Thyroid gland (tissue), 4 donors: ENCODE measurements around the gene SV2B. TPM values are rescaled to one million over a fixed set of nuclear protein-coding genes. Genes with fewer than 3 reads are reported as not detected.

ENCODE experiments used
- DNase-seq, 2 donors: peaks; one replicate each; pipeline ENCODE4 v3.0.0-alpha.2; 2019
- H3K27ac ChIP-seq, 3 donors: fragments of 200-600 bp; sonication (generic); 1 replicate in 2 of 3; 2 replicates in 1 of 3; pipeline ENCODE4 v1.5.1; 2016 to 2019; ENCODE audit warnings: mild to moderate bottlenecking in 1 of 3, moderate library complexity in 1 of 3
- H3K27me3 ChIP-seq: fragments of 200-600 bp; sonication (generic); one replicate; pipeline ENCODE4 v1.5.1; 2019
- H3K36me3 ChIP-seq, 2 donors: fragments of 200-600 bp; sonication (generic); one replicate each; pipeline ENCODE4 v1.5.1; 2016 to 2019
- H3K4me1 ChIP-seq, 2 donors: fragments of 200-600 bp; sonication (generic); one replicate each; pipeline ENCODE4 v1.5.1; 2017 to 2019
- H3K4me3 ChIP-seq, 3 donors: fragments of 200-600 bp; sonication (generic); replicated peaks in 1 of 3; 1 replicate in 2 of 3; 2 replicates in 1 of 3; pipeline ENCODE4 v1.5.1; 2016; ENCODE audit warnings: mild to moderate bottlenecking in 1 of 3
- H3K9me3 ChIP-seq: fragments of 200-600 bp; sonication (generic); one replicate; pipeline ENCODE4 v1.5.1; 2017
- CTCF ChIP-seq, 6 experiments: fragments of 200-600 bp in 3 of 6; fragments of 450-650 bp in 3 of 6; sonication (generic) in 3 of 6; IDR thresholded peaks; one replicate each; pipeline ENCODE4 v1.5.1; 2016 to 2019; ENCODE audit warnings: antibody characterized with exemption in 6 of 6, mild to moderate bottlenecking in 2 of 6, inconsistent platforms in 1 of 6, moderate library complexity in 1 of 6
- POLR2A ChIP-seq, 2 donors: fragments of 450-650 bp; IDR thresholded peaks; one replicate each; pipeline ENCODE4 v1.6.1; 2017; ENCODE audit warnings: antibody characterized with exemption in 2 of 2, mild to moderate bottlenecking in 2 of 2, moderate library complexity in 1 of 2
- WGBS, 2 donors: methylation state at CpG; one replicate each; pipeline ENCODE4 v1.1.5; 2017; 5-methylcytosine and 5-hydroxymethylcytosine counted together
- intact Hi-C: fragments of 100-400 bp; cut with DNase I; formaldehyde crosslinking; loops from one replicate; pipeline ENCODE4 v1.15.1; 2023
- total RNA-seq, 4 donors: library from RNA; depleted of rRNA; stranded (reverse); fragments of >200 nt; gene quantifications; one replicate each; pipeline ENCODE4 v1.2.3, GENCODE V29; 2016

SV2B gene
- total RNA-seq, 4 donors from 2014 or later: 0.83 to 3.9 (median 2.2) TPM

- no peaks in the 10 kb centered on the region for H3K9me3 ChIP-seq
- H3K36me3 ChIP-seq: no peaks in the 10 kb centered on the region
- no peak for DNase-seq
- intact Hi-C loops: no loop called here
- no peaks in the 10 kb centered on the region for H3K27me3 ChIP-seq
- TF ChIP-seq CTCF (IDR thresholded peaks at IDR 0.05): no peak
- TF ChIP-seq POLR2A (IDR thresholded peaks at IDR 0.05): no peak
- H3K27ac ChIP-seq: no peak overlapping the region
- 85 to 95% methylated on average over 7 of the region's 7 CpGs for WGBS, 2 donors
- no peaks in the 10 kb centered on the region for H3K4me1 ChIP-seq
- H3K4me3 ChIP-seq: no peak overlapping the region
Observed at GRCh38 chr15:91252322-91252721, 152.3 kb downstream of the SV2B start.

DNA sequence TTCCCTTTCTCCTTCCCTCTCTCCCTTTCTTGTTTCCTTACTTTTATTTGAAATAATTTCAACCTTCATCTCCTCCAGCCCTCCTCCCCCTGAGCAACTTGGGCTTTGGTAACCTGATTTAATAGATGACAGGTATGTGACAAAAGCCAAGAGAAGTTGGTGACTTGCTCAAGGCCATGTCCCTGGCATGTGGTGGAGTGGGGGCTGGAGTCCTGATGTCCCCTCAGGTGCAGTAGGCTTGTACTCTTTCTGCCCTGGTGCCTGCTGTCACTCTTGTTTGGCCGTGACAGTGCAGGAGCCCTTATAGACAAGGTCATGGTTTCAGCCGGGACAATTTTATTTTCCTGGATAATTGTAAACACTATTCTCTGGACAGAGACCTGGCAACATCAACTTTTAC is 152.7 kb downstream of the SV2B start:
- no peaks in the 10 kb centered on the region for H3K36me3 ChIP-seq
- H3K4me3 ChIP-seq: no peak overlapping the region
- intact Hi-C loops: no loop called here
- H3K4me1 ChIP-seq: no peaks in the 10 kb centered on the region
- 82 to 94% methylated on average over 2 of the region's 2 CpGs for WGBS, 2 donors
- no peak overlapping the region for H3K27ac ChIP-seq
- DNase-seq: no peak
- no peaks in the 10 kb centered on the region for H3K27me3 ChIP-seq
- no peaks in the 10 kb centered on the region for H3K9me3 ChIP-seq
- TF ChIP-seq POLR2A (IDR thresholded peaks at IDR 0.05): no peak
- no peak for TF ChIP-seq CTCF (IDR thresholded peaks at IDR 0.05)

DNA sequence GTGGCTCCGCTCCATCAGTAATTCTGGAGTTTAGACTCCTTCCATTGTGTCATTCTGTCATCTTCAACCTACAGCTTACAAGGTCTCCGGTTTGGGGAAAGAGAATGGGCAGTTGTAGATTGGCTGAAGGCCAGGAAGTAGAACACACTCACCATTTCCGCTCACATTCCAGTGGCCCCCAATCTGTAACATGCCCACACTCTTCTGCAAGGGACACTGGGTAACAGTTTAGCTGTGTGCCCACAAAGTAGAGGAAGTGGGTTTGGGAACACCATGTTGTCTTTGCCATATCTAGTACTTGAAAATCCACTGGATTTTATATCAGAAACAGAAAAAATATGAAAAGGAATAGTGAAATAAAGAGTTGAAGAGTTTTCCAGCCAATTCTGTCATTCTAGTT is 153.5 kb downstream of the SV2B start:
- Histone ChIP-seq H3K4me1 (no peaks in the 10 kb centered on the region), H3K9me3 (no peaks in the 10 kb centered on the region), H3K36me3 (no peaks in the 10 kb centered on the region), H3K27ac (no peak overlapping the region), H3K27me3 (no peaks in the 10 kb centered on the region), H3K4me3 (no peak overlapping the region)
- intact Hi-C loops: no loop called here
- 68 to 77% methylated on average over 3 of the region's 3 CpGs for WGBS, 2 donors
- DNase-seq: no peak
- TF ChIP-seq CTCF (IDR thresholded peaks at IDR 0.05): no peak
- no peak for TF ChIP-seq POLR2A (IDR thresholded peaks at IDR 0.05)

- H3K9me3 ChIP-seq: no peaks in the 10 kb centered on the region
- intact Hi-C loops: no loop called here
- H3K27me3 ChIP-seq: no peaks in the 10 kb centered on the region
- no peaks in the 10 kb centered on the region for H3K36me3 ChIP-seq
- no peak for DNase-seq
- whole genome bisulfite sequencing, 2 donors: 74 to 94% methylated on average over 3 of the region's 3 CpGs
- TF ChIP-seq CTCF (IDR thresholded peaks at IDR 0.05) (no peak), POLR2A (IDR thresholded peaks at IDR 0.05) (no peak)
- H3K27ac ChIP-seq: no peak overlapping the region
- no peak overlapping the region for H3K4me3 ChIP-seq
- H3K4me1 ChIP-seq: no peaks in the 10 kb centered on the region
Observed at GRCh38 chr15:91254766-91255165, 154.7 kb downstream of the SV2B start.

GRCh38 chr15:91255670-91256192 is 155.7 kb downstream of the SV2B start:
- WGBS, 2 donors: 70 to 72% methylated on average over 3 of the region's 3 CpGs
- no peaks in the 10 kb centered on the region for H3K9me3 ChIP-seq

More at GRCh38 chr15:91255670-91256192, 155.7 kb downstream of the SV2B start:
- Histone ChIP-seq H3K27me3 (no peaks in the 10 kb centered on the region), H3K4me1 (no peaks in the 10 kb centered on the region), H3K27ac (no peak overlapping the region), H3K4me3 (no peak overlapping the region), H3K36me3 (no peaks in the 10 kb centered on the region)
- DNase-seq: no peak
- TF ChIP-seq CTCF (IDR thresholded peaks at IDR 0.05): no peak
- no peak for TF ChIP-seq POLR2A (IDR thresholded peaks at IDR 0.05)
- intact Hi-C loops: no loop called here
